AG09319 (cell line): ENCODE results near the gene TMEM255B.

Experiments used
- DNase-seq: peaks from one replicate; pipeline ENCODE4 v3.0.0-alpha.2; 2010; ENCODE audit warnings: low read depth; ENCODE audit errors: extremely low read depth
- TF ChIP-seq, protein P1 (sequence below): IDR thresholded peaks from 2 replicates; pipeline ENCODE4 v1.5.1; 2011; ENCODE audit warnings: low read depth, mild to moderate bottlenecking, inconsistent platforms, low read length, moderate library complexity

Gene TMEM255B

DNA sequence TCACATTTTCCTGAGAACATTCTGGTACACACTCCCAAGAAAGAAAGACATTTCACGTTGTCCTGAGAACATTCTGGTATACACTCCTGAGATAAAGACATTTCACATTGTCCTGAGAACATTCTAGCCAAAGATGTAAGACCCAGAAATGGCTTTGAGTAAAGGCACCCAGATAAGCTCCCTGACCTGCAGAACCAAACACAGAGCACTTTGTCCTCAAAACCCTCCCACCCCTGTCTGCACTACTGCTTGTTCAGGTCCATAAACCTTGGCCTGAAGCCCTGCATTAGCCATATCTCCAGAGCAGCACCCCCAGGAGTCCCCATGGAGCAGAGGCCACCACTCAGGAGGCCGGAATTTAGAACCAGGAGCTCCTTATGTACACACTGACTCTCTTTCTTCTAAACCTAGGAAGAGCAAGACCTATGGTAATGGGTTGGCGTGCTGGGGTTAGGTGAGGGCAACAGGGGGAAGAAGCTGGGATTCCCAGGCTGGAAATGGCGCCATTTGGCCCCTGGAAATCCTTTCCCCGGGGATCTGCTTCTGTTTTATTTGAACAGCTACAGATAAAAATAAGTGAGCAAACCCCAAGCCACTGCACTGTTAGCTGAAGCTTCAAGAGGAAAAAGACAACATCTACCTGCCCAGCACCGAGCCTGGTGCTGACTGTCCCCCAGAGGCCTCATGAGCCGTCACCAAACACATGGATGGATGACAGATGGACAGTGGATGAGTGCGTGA is 91.1 kb downstream of the TMEM255B start:
- TF ChIP-seq, protein P1, sequence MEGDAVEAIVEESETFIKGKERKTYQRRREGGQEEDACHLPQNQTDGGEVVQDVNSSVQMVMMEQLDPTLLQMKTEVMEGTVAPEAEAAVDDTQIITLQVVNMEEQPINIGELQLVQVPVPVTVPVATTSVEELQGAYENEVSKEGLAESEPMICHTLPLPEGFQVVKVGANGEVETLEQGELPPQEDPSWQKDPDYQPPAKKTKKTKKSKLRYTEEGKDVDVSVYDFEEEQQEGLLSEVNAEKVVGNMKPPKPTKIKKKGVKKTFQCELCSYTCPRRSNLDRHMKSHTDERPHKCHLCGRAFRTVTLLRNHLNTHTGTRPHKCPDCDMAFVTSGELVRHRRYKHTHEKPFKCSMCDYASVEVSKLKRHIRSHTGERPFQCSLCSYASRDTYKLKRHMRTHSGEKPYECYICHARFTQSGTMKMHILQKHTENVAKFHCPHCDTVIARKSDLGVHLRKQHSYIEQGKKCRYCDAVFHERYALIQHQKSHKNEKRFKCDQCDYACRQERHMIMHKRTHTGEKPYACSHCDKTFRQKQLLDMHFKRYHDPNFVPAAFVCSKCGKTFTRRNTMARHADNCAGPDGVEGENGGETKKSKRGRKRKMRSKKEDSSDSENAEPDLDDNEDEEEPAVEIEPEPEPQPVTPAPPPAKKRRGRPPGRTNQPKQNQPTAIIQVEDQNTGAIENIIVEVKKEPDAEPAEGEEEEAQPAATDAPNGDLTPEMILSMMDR = no peak
- DNase-seq = no peak

DNA sequence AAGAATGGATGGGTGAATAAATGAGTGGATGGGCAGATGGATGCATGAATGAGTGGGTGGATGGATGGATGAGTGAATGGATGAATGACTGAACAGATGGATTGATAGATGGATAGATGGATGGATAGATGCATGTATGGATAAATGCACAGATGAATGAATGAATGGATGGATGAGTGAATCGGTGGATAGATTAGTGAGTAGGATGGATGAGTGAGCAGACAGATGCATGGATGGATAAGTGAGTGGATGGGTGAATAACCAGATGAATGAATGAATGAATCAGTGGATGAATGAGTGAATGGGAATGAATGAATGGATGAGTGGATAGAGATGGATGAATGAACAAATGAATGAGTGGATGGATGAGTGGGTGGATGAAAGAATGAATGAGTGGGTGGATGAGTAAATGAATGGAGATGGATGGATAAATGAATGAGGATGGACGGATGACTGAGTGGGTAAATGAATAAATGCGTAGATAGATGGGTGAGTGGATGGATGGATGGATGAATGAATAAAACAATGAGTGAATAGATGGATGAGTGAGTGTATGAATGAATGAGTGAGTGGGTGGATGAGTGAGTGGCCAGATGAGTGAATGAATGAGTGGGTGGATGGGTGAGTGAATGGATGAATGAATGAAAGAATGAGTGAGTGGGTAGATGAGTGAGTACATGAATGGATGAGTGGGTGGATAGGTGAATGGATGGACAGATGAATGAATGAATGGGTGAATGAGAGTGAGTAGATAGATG is 91.9 kb downstream of the TMEM255B start:
- no peak for DNase-seq
- TF ChIP-seq, protein P1 = no peak

DNA sequence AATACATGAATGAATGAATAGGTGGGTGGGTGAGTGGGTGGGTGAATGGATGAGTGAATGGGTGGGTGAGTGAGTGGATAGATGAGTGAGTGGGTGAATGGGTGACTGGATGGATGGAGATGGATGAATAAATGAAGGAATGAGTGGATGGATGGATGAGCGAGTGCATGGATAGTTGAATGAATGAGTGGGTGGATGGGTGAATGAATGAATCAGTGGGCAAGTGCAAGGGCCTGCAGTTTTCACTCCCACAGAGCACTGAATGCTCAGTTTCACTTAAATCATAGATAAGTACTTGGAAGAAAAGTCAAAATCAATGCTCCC is 92.4 kb downstream of the TMEM255B start:
- TF ChIP-seq, protein P1 = no peak
- no peak for DNase-seq

DNA sequence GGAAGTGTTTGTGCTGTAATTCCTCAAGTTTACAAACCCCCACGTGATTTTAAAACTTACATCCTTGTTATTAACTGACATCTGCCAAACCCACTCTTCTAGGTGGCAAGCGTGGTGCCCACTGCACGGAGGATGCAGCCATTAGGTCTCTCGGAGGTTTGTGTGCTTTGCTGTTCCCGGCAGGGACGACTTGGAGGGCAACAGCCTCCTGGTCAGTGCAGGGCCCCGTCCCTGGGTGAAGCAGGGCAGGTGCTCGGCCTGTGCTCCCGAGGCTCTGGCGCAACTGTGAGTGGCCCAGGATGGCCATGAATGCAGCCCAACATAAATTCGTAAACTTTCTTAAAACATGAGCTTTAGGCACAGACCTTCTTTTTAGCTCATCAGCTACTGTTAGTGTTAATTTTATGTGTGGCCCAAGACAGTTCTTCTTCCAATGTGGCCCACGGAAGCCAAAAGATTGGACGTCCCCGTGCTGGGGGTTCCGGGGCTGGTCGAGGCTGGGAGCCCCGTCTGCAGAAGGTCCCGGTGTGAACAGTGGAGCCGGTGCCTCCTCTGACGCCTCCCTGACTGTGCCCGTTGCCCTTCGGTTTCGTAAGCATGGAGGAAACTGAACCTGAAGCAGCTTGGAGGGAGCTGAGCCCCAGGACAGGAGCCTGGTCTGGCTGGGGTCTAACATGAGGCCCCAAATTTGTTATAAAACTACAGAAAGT is 93.0 kb downstream of the TMEM255B start:
- TF ChIP-seq, protein P1 = no peak
- DNase-seq = no peak

DNA sequence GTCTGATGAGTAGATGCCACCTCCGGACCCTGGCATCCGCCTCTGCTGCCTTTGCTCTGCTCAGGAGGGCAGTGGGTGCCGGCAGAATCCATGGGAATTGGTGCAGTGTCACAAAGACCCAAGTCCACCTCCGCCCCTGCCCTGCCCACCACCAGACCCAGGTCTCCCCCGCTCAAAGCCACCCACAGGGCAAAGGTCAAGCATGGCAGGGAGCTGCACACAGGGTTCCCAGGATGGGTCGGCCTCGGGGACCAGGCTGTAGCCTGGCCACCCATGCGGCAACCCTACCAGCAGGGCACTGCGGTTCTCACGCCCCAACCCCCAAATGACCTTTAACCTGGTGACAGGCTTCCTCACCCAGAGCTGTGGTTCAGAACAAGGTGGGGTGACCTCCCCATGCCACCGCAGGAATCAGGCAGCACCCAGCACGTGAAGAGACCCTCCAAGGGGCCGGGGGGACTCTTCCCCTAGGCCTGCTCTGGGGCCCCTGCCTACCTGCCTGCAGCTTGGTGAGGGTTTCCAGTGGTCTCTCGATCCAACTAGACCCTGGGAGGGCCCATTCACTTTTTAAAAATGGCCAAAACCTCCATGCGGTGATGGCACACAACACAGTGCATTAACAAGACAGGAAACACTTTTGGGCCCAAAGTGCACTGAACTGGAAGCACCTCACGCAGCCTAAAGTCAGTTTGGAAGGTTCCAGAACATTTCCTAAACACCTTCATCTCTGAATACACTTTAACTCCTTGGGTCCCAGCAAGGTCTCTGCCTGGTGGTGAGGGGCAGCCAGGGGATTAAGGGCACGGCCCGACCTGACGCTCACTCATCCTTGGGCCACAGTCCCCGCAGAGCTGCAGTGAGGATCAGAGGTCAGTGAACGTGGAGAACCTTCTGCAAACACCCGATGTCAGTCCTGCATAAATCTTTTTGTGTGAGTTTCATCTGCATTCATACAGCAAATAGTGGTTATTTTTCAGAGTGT is 93.8 kb downstream of the TMEM255B start:
- no peak for DNase-seq
- TF ChIP-seq, protein P1 = no peak

DNA sequence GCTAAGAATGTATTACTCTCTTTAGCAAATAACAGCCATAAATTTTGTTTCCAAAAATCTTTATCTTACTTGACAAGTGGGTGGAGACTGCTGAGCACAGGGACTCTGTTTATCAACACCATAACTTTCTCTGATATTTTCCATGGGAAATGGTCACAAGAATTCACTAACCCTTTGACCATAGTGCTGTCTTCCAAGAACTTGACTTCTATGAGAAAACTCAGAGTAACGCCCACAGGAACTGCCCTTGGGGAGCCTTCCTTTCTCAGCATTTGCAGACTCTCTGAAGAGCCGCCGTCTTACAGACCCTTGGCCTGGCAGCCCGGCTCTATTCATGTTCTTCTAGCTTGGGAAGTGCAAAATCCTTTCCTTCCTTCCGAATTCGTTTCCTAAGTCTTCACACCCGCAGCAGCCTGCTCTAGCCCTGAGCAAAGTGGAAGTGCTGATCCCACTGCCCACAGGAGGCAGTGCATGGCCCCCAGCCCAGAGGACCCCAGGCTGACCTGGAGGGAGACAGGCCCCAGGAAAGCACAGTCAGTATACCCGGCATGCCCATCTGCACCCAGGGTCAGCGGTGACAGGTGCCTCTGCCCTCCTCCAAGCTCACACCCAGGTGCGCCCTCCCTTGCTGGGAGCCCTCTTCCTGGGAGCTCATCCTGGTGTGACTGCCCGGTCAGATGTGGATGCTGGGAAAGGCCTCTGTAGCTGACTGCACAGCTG is 94.7 kb downstream of the TMEM255B start:
- no peak for DNase-seq
- TF ChIP-seq, protein P1 = no peak
